Thymus (tissue), 11 donors: ENCODE data around the gene RIMBP3C. TPM values are rescaled to one million over a fixed set of nuclear protein-coding genes. Genes with fewer than 3 reads are reported as not detected.
"Not testable (repeated sequence)": the region's sequence is repeated elsewhere in the genome, so short reads cannot be mapped to it uniquely, and the experiment has no call there.

Source experiments
- DNase-seq, 9 donors: peaks; one replicate each; pipeline ENCODE4 v3.0.0-alpha.2; 2013; ENCODE audit warnings: low spot score in 9 of 9, low read depth in 6 of 9, missing footprints in 1 of 9
- H3K27ac ChIP-seq, 2 donors: one replicate each; pipeline ENCODE4 v1.5.1; 2013; ENCODE audit warnings: control low read depth in 1 of 2, low read depth in 1 of 2, low read length in 1 of 2, mild to moderate bottlenecking in 1 of 2, moderate library complexity in 1 of 2
- H3K27me3 ChIP-seq, 2 donors: one replicate each; pipeline ENCODE4 v1.5.1; 2013; ENCODE audit warnings: low read length in 1 of 2; ENCODE audit not compliant: control insufficient read depth in 2 of 2, insufficient read depth in 1 of 2
- H3K36me3 ChIP-seq, 2 donors: one replicate each; pipeline ENCODE4 v1.5.1; 2013; ENCODE audit warnings: low read length in 1 of 2, mild to moderate bottlenecking in 1 of 2, moderate library complexity in 1 of 2; ENCODE audit not compliant: control insufficient read depth in 2 of 2, insufficient read depth in 2 of 2
- H3K4me1 ChIP-seq, 2 donors: one replicate each; pipeline ENCODE4 v1.5.1; 2013; ENCODE audit warnings: low read length in 2 of 2; ENCODE audit not compliant: control insufficient read depth in 2 of 2, insufficient read depth in 2 of 2
- H3K4me3 ChIP-seq, 2 donors: one replicate each; pipeline ENCODE4 v1.5.1; 2013; ENCODE audit warnings: low read length in 2 of 2, control low read depth in 1 of 2, mild to moderate bottlenecking in 1 of 2
- H3K9me3 ChIP-seq, 2 donors: one replicate each; pipeline ENCODE4 v1.5.1; 2013; ENCODE audit warnings: low read length in 1 of 2, mild to moderate bottlenecking in 1 of 2; ENCODE audit not compliant: control insufficient read depth in 2 of 2, insufficient read depth in 1 of 2
- WGBS: extraction: QIAGEN DNeasy Blood & Tissue Kit; methylation state at CpG from one replicate; pipeline ENCODE4 v1.1.7; 2013; 5-methylcytosine and 5-hydroxymethylcytosine counted together
- polyA plus RNA-seq: library from polyadenylated mRNA; stranded (reverse); fragments of 200-250 nt; gene quantifications from one replicate; pipeline ENCODE4 v1.2.3, GENCODE V29; 2013
- total RNA-seq: library from RNA; stranded (reverse); fragments of 120-200 nt; gene quantifications from one replicate; pipeline ENCODE4 v1.2.4, GENCODE V29; 2013
- donor health status: healthy.

RIMBP3C gene
- total and polyA plus RNA-seq, 2 donors: 0.34 to 1.3 TPM

- Histone ChIP-seq H3K9me3 (peaks cover 0 to 2% of the 10 kb centered on the region in 2 donors), H3K4me3 (no peak overlapping the region), H3K27me3 (no peaks in the 10 kb centered on the region), H3K36me3 (peaks cover 32 to 67% of the 10 kb centered on the region in 2 donors), H3K4me1 (peaks cover 4 to 10% of the 10 kb centered on the region in 2 donors), H3K27ac (no peak overlapping the region)
- 95% methylated on average over 3 of the region's 3 CpGs for WGBS
- DNase-seq: no peak
Observed at GRCh38 chr22:21592422-21592821, 41.2 kb upstream of the RIMBP3C start.

GRCh38 chr22:21591695-21592094, 40.4 kb upstream of the RIMBP3C start:
- Histone ChIP-seq H3K36me3 (peaks cover 32 to 63% of the 10 kb centered on the region in 2 donors), H3K9me3 (peaks cover 0 to 2% of the 10 kb centered on the region in 2 donors), H3K4me3 (no peak overlapping the region), H3K4me1 (peaks cover 6 to 12% of the 10 kb centered on the region in 2 donors), H3K27ac (no peak overlapping the region), H3K27me3 (no peaks in the 10 kb centered on the region)
- no peak for DNase-seq
- 72% methylated on average over 9 of the region's 9 CpGs for WGBS

- 94% methylated on average over 9 of the region's 9 CpGs for WGBS
- Histone ChIP-seq H3K36me3 (peaks cover 29 to 56% of the 10 kb centered on the region in 2 donors), H3K4me1 (peaks cover 6 to 12% of the 10 kb centered on the region in 2 donors), H3K27ac (no peak overlapping the region), H3K4me3 (no peak overlapping the region), H3K27me3 (no peaks in the 10 kb centered on the region), H3K9me3 (peaks cover 0 to 2% of the 10 kb centered on the region in 2 donors)
- no peak for DNase-seq
Observed at GRCh38 chr22:21590809-21591641, 39.8 kb upstream of the RIMBP3C start.

GRCh38 chr22:21589396-21589795, 38.1 kb upstream of the RIMBP3C start:
- peaks cover 6 to 12% of the 10 kb centered on the region in 2 donors for H3K4me1 ChIP-seq
- H3K27me3 ChIP-seq: no peaks in the 10 kb centered on the region
- H3K36me3 ChIP-seq: peaks cover 22 to 41% of the 10 kb centered on the region in 2 donors
- H3K27ac ChIP-seq: no peak overlapping the region
- DNase-seq: no peak
- H3K4me3 ChIP-seq: no peak overlapping the region
- no peaks in the 10 kb centered on the region for H3K9me3 ChIP-seq
- 98% methylated on average over 8 of the region's 8 CpGs for WGBS

GRCh38 chr22:21587803-21588611, 36.7 kb upstream of the RIMBP3C start:
- no peaks in the 10 kb centered on the region for H3K27me3 ChIP-seq
- 66% methylated on average over 4 of the region's 4 CpGs for WGBS
- no peaks in the 10 kb centered on the region for H3K9me3 ChIP-seq
- no peak overlapping the region for H3K4me3 ChIP-seq
- peak in 2 of 9 donors; percentile 22 to 38 for DNase-seq
- H3K27ac ChIP-seq: peak overlapping the region in 1 of 2 donors; percentile 17
- peaks cover 13 to 29% of the 10 kb centered on the region in 2 donors for H3K36me3 ChIP-seq
- H3K4me1 ChIP-seq: peaks cover 6 to 12% of the 10 kb centered on the region in 2 donors

- 96% methylated on average over 2 of the region's 2 CpGs for WGBS
- H3K27ac ChIP-seq: no peak overlapping the region
- no peaks in the 10 kb centered on the region for H3K27me3 ChIP-seq
- no peak overlapping the region for H3K4me3 ChIP-seq
- H3K36me3 ChIP-seq: peaks cover 8 to 9% of the 10 kb centered on the region in 2 donors
- no peaks in the 10 kb centered on the region for H3K9me3 ChIP-seq
- H3K4me1 ChIP-seq: peaks cover 6 to 14% of the 10 kb centered on the region in 2 donors
- DNase-seq: no peak
Observed at GRCh38 chr22:21585389-21585788, 34.1 kb upstream of the RIMBP3C start.

- H3K27me3 ChIP-seq: no peaks in the 10 kb centered on the region
- H3K4me3 ChIP-seq: no peak overlapping the region
- H3K27ac ChIP-seq: no peak overlapping the region
- H3K9me3 ChIP-seq: peaks cover 0 to 2% of the 10 kb centered on the region in 2 donors
- H3K4me1 ChIP-seq: peaks cover 6 to 12% of the 10 kb centered on the region in 2 donors
- H3K36me3 ChIP-seq: peaks cover 8 to 13% of the 10 kb centered on the region in 2 donors
- no peak for DNase-seq
- WGBS: 84% methylated on average over 10 of the region's 10 CpGs
Observed at GRCh38 chr22:21582801-21583740, 31.8 kb upstream of the RIMBP3C start.

- not testable (repeated sequence) for H3K27ac ChIP-seq, DNase-seq, H3K4me3 ChIP-seq, H3K9me3 ChIP-seq, H3K4me1 ChIP-seq, H3K27me3 ChIP-seq, H3K36me3 ChIP-seq
- WGBS: 97% methylated on average over 10 of the region's 10 CpGs
Observed at GRCh38 chr22:21581009-21581713, 29.9 kb upstream of the RIMBP3C start.
